Activated T-cell treated with anti-CD3 and anti-CD28 coated beads for 48 hours (primary cell): Measurements from ENCODE around the gene KCNAB2.
"Not testable (repeated sequence)": the region's sequence is repeated elsewhere in the genome, so short reads cannot be mapped to it uniquely, and the experiment has no call there.

Experiments used
- DNase-seq: peaks from one replicate; pipeline ENCODE4 v3.0.0-alpha.2; 2020; ENCODE audit warnings: low read depth

KCNAB2 gene

GRCh38 chr1:6056572-6056948 lies 10.9 kb downstream of the KCNAB2 start:
- no peak for DNase-seq

GRCh38 chr1:6057170-6057845 lies 11.6 kb downstream of the KCNAB2 start:
- DNase-seq, result no peak

- DNase-seq, result no peak
Observed at GRCh38 chr1:6059866-6060265, 14.2 kb downstream of the KCNAB2 start.

GRCh38 chr1:6062670-6063069 lies 17.0 kb downstream of the KCNAB2 start:
- DNase-seq, result no peak

- DNase-seq, result not testable (repeated sequence)
Observed at GRCh38 chr1:6063532-6064053, 17.9 kb downstream of the KCNAB2 start.

GRCh38 chr1:6065093-6065858 lies 19.6 kb downstream of the KCNAB2 start:
- DNase-seq, result no peak

- DNase-seq, result no peak
Observed at GRCh38 chr1:6066680-6067079, 21.0 kb downstream of the KCNAB2 start.

GRCh38 chr1:6068073-6068472 lies 22.4 kb downstream of the KCNAB2 start:
- DNase-seq, result no peak

- DNase-seq, result no peak
Observed at GRCh38 chr1:6068932-6069331, 23.2 kb downstream of the KCNAB2 start.

- no peak for DNase-seq
Observed at GRCh38 chr1:6069573-6069972, 23.9 kb downstream of the KCNAB2 start.

- no peak for DNase-seq
Observed at GRCh38 chr1:6070450-6070974, 24.8 kb downstream of the KCNAB2 start.

- DNase-seq, result no peak
Observed at GRCh38 chr1:6071219-6071618, 25.5 kb downstream of the KCNAB2 start.

GRCh38 chr1:6072774-6073479 lies 27.2 kb downstream of the KCNAB2 start:
- DNase-seq, result no peak

- DNase-seq, result no peak
Observed at GRCh38 chr1:6073480-6074053, 27.9 kb downstream of the KCNAB2 start.

- DNase-seq, result no peak
Observed at GRCh38 chr1:6074192-6074901, 28.7 kb downstream of the KCNAB2 start.

- DNase-seq, result no peak
Observed at GRCh38 chr1:6075748-6076147, 30.1 kb downstream of the KCNAB2 start.

- DNase-seq, result not testable (repeated sequence)
Observed at GRCh38 chr1:6077061-6077460, 31.4 kb downstream of the KCNAB2 start.

GRCh38 chr1:6077506-6077905 lies 31.8 kb downstream of the KCNAB2 start:
- no peak for DNase-seq

- DNase-seq, result no peak
Observed at GRCh38 chr1:6077919-6078318, 32.2 kb downstream of the KCNAB2 start.

GRCh38 chr1:6080469-6080868 lies 34.8 kb downstream of the KCNAB2 start:
- DNase-seq, result no peak

- DNase-seq, result no peak
Observed at GRCh38 chr1:6081901-6082300, 36.2 kb downstream of the KCNAB2 start.
